Kidney (tissue), 14 donors: ENCODE results near the gene TMEM242. TPM values are rescaled to one million over a fixed set of nuclear protein-coding genes. Genes with fewer than 3 reads are reported as not detected.

Experiments used
- DNase-seq, 5 donors: peaks; one replicate each; pipeline ENCODE4 v3.0.0-alpha.2; 2013 to 2020
- FAIRE-seq: peaks from 2 replicates; lab custom pipeline; 2012; peaks lifted over from hg19 to GRCh38; lab: Jason Lieb, UNC
- H3K27ac ChIP-seq, 2 donors: one replicate each; pipeline ENCODE4 v1.7.0; 2013; ENCODE audit warnings: low read depth in 2 of 2, low read length in 2 of 2, inconsistent platforms in 1 of 2
- H3K27me3 ChIP-seq: one replicate; pipeline ENCODE4 v1.7.1; 2013; ENCODE audit warnings: low read length, inconsistent platforms; ENCODE audit not compliant: control insufficient read depth, insufficient read depth
- H3K36me3 ChIP-seq, 3 donors: one replicate each; pipeline versions ENCODE4 v1.7.0 to v1.7.1; 2013; ENCODE audit warnings: low read length in 3 of 3, control low read depth in 1 of 3, inconsistent platforms in 1 of 3; ENCODE audit not compliant: insufficient read depth in 3 of 3, control insufficient read depth in 2 of 3
- H3K4me1 ChIP-seq, 3 donors: one replicate each; pipeline versions ENCODE4 v1.7.0 to v1.7.1; 2013; ENCODE audit warnings: low read length in 3 of 3, inconsistent platforms in 1 of 3, low read depth in 1 of 3; ENCODE audit not compliant: control insufficient read depth in 2 of 3, insufficient read depth in 2 of 3
- H3K4me3 ChIP-seq, 3 donors: one replicate each; pipeline versions ENCODE4 v1.7.0 to v1.8.1; 2013; ENCODE audit warnings: low read length in 3 of 3, control low read depth in 1 of 3, inconsistent platforms in 1 of 3
- H3K9ac ChIP-seq, 3 donors: one replicate each; pipeline versions ENCODE4 v1.7.0 to v1.7.1; 2013; ENCODE audit warnings: low read length in 3 of 3, control low read depth in 1 of 3, inconsistent platforms in 1 of 3
- H3K9me3 ChIP-seq, 3 donors: one replicate each; pipeline versions ENCODE4 v1.7.0 to v1.7.1; 2013; ENCODE audit warnings: low read length in 3 of 3, control low read depth in 1 of 3, inconsistent platforms in 1 of 3; ENCODE audit not compliant: control insufficient read depth in 2 of 3, insufficient read depth in 1 of 3
- CTCF ChIP-seq: IDR thresholded peaks from 3 replicates; pipeline ENCODE4 v1.5.1; 2012; ENCODE audit warnings: mild to moderate bottlenecking, moderate library complexity, borderline replicate concordance; ENCODE audit not compliant: insufficient read depth; ENCODE audit errors: extremely low read depth
- intact Hi-C: fragments of 100-400 bp; cut with DNase I; formaldehyde crosslinking; loops from one replicate; pipeline ENCODE4 v1.11.1; 2022
- polyA plus RNA-seq: library from polyadenylated mRNA; stranded (reverse); fragments of 350-450 nt; fragmentation: Illumina TruSeq; extraction: RNeasy Lipid Tissue Mini Kit (QIAGEN cat#74804); gene quantifications from one replicate; pipeline ENCODE4 v1.2.3, GENCODE V29; 2014; ENCODE audit warnings: low read depth, low replicate concordance; ENCODE audit not compliant: insufficient read depth
- total RNA-seq: library from RNA; stranded (reverse); fragmentation: NEBNext Ultra II Directional; extraction: Animal tissue kit (Norgen Biotek cat#: 25700); gene quantifications from one replicate; pipeline ENCODE4 v1.2.1, GENCODE V29; 2021
- donor health status: control.
- donor health status: control.
- donor health status: control.
- donor health status: control.
- donor health status: control.
- donor health status: DM: yes; HTN: yes; CAD: no.
- donor health status: Normal renal cell carcinoma (clear cell type).

Gene TMEM242
- total and polyA plus RNA-seq, 2 donors from 2014 or later: 14.2 to 14.3 TPM

- TF ChIP-seq CTCF: no peak
- Histone ChIP-seq H3K4me3 (no peak overlapping the region), H3K36me3 (no peaks in the 10 kb centered on the region), H3K27ac (no peak overlapping the region), H3K27me3 (no peaks in the 10 kb centered on the region), H3K9me3 (no peaks in the 10 kb centered on the region), H3K4me1 (no peaks in the 10 kb centered on the region), H3K9ac (no peak overlapping the region)
- FAIRE-seq (no peak), DNase-seq (no peak)
- intact Hi-C loops: no loop called here
These were observed 7.5 kb upstream of the TMEM242 start for GRCh38 chr6:157330831-157331230.

DNA sequence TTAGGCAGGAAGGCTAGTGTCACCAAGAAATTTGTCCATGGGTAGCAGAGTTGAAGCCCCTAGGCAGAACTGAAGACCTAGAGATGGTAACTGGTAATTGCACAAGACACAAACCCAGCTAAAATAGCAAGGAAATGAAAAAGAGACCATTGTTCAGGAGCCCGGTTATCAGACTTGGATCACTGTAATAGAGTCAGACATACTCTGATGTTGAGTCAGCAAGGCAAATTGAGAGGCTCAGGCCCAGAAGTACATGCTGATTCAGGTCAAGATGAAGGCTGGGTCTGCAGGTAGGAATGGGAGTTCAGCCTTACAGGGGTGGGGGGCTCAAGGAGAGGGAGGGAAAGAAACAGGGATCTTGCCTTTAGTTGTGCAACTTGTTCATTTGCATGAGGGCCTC is 6.5 kb upstream of the TMEM242 start:
- H3K4me1 ChIP-seq: no peaks in the 10 kb centered on the region
- H3K27ac ChIP-seq: no peak overlapping the region
- no peaks in the 10 kb centered on the region for H3K36me3 ChIP-seq
- no peak for DNase-seq
- H3K9me3 ChIP-seq: no peaks in the 10 kb centered on the region
- no peak for FAIRE-seq
- no peaks in the 10 kb centered on the region for H3K27me3 ChIP-seq
- no peak overlapping the region for H3K9ac ChIP-seq
- intact Hi-C loops: no loop called here
- TF ChIP-seq CTCF: no peak
- H3K4me3 ChIP-seq: no peak overlapping the region

GRCh38 chr6:157328108-157328692 is 4.9 kb upstream of the TMEM242 start:
- H3K36me3 ChIP-seq: no peaks in the 10 kb centered on the region
- no peak for FAIRE-seq
- H3K4me3 ChIP-seq: no peak overlapping the region
- no peaks in the 10 kb centered on the region for H3K9me3 ChIP-seq
- no peak for TF ChIP-seq CTCF
- intact Hi-C loops: no loop called here
- H3K9ac ChIP-seq: no peak overlapping the region
- H3K27me3 ChIP-seq: no peaks in the 10 kb centered on the region
- no peak for DNase-seq
- peaks cover 0 to 4% (median 0%) of the 10 kb centered on the region in 3 donors for H3K4me1 ChIP-seq
- no peak overlapping the region for H3K27ac ChIP-seq

DNA sequence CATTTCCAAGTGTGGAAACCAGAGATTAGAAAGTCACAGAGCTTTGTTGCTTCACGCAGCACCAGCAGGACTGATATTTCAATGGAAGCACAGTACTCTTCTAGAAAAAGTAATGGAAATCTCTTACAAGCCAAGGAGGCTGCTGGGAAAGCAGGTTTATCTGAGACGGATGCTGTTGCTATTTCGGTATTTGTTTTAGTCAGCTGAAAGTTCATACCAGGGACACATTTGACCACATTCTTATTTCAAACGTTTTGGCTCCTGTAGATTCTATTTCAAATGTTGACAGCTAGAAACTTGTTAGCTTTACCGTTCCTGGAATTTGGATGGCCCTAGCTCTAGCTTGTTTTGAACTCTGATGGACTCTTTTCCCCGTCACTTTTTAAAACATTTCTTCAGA is 3.7 kb upstream of the TMEM242 start:
- no peak overlapping the region for H3K9ac ChIP-seq
- no peak for TF ChIP-seq CTCF
- H3K27me3 ChIP-seq: no peaks in the 10 kb centered on the region
- H3K9me3 ChIP-seq: no peaks in the 10 kb centered on the region
- FAIRE-seq: no peak
- no peak overlapping the region for H3K4me3 ChIP-seq
- peaks cover 0 to 6% (median 0%) of the 10 kb centered on the region in 3 donors for H3K4me1 ChIP-seq
- no peaks in the 10 kb centered on the region for H3K36me3 ChIP-seq
- no peak for DNase-seq
- intact Hi-C loops: no loop called here
- H3K27ac ChIP-seq: no peak overlapping the region
